Activated effector memory CD4-positive, alpha-beta T cell treated with anti-CD3 and anti-CD28 coated beads, Interleukin-2, amount 50 U/mL, for 16 hours (primary cell): ENCODE data around the gene INTS2.
"Not testable (repeated sequence)": the region's sequence is repeated elsewhere in the genome, so short reads cannot be mapped to it uniquely, and the experiment has no call there.

Experiments used
- DNase-seq: peaks from one replicate; pipeline ENCODE4 v3.0.0-alpha.2; 2020

INTS2 gene

GRCh38 chr17:61895391-61895790 lies 32.4 kb downstream of the INTS2 start:
- DNase-seq: no peak

- DNase-seq: not testable (repeated sequence)
Observed at GRCh38 chr17:61894310-61894709, 33.5 kb downstream of the INTS2 start.

DNA sequence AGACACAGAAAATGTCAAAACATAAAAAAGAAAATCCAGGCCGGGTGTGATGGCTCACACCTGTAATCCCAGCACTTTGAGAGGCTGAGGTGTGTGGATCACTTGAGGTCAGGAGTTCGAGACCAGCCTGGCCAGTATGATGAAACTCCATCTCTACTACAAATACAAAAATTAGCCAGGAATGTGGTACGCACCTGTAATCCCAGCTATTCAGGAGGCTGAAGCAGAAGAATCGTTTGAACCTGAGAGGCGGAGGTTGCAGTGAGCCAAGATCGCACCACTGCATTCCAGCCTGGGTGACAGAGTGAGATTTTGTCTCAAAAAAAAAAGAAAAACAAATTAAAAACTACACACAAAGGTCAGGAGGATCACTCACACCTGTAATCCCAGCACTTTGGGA lies 40.0 kb downstream of the INTS2 start:
- DNase-seq: not testable (repeated sequence)

DNA sequence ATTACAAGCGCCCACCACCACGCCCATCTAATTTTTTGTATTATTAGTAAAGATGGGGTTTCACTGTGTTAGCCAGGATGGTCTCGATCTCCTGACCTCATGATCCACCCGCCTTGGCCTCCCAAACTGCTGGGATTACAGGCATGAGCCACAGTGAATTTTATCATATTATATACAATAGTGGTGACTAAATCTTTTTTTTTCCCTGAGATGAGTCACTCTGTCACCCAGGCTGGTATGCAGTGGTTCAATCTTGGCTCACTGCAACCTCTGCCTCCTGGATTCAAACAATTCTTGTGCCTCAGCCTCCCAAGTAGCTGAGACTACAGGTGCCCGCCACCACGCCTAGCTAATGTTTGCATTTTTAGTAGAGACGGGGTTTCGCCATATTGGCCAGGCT lies 41.9 kb downstream of the INTS2 start:
- DNase-seq: not testable (repeated sequence)

- no peak for DNase-seq
Observed at GRCh38 chr17:61884864-61885263, 42.9 kb downstream of the INTS2 start.

- no peak for DNase-seq
Observed at GRCh38 chr17:61880589-61881102, 47.1 kb downstream of the INTS2 start.

GRCh38 chr17:61878984-61879612 lies 48.7 kb downstream of the INTS2 start:
- no peak for DNase-seq

DNA sequence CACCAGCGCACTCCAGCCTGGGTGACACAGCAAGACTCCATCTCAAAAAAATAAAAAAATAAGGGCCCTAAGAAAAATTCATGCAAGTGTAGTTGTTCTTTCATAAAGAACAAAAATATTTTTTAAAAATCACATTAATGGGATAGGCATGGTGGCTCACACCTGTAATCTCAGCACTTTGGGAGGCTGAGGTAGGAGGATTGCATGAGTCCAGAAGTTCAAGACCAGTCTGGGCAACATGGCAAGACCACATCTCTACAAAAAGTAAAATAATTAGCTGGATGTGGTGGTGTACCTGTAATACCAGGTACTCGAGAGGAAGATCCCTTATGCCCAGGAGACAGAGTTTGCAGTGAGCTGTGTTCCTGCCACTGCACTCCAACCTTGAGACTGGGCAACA lies 49.3 kb downstream of the INTS2 start:
- no peak for DNase-seq

GRCh38 chr17:61877837-61878236 lies 49.9 kb downstream of the INTS2 start:
- DNase-seq: no peak

DNA sequence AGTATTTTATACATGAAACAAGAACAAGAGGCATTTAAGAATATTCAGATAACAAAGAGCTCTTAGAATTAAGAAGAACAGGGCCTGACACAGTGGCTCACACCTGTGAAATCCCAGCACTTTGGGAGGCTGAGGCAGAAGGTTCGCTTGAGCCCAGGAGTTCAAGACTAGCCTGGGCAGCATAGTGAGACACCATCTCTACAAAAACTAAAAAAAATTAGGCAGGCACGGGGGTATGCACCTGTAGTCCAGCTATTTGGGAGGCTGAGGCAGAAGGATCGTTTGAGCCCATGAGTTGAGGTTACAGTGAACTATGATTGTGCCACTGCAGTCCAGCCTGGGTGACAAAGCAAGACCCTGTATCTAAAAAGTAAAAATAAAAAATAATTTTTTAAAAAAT lies 52.0 kb downstream of the INTS2 start:
- no peak for DNase-seq

GRCh38 chr17:61875285-61875684 lies 52.5 kb downstream of the INTS2 start:
- no peak for DNase-seq

DNA sequence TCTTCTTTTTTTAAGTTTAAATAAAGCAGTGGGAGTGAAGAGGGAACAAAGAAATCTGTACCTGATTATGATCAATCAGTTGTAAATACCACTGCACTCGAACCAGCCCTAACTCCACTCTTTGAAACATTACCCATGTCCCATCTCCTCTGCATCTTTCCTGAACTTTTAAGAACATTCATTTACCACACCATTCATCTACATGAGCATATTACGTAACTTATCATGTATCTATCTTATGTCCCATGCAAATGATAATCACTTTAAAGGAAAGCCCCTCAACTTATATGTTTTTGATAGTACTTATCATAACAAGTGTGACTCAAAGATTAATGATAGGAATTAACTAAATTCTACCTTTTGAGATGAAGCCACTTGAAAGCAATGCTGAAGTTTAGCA lies 53.7 kb downstream of the INTS2 start:
- no peak for DNase-seq

GRCh38 chr17:61872099-61872498 lies 55.7 kb downstream of the INTS2 start:
- no peak for DNase-seq

GRCh38 chr17:61869138-61869537 lies 58.6 kb downstream of the INTS2 start:
- no peak for DNase-seq

GRCh38 chr17:61868074-61868473 lies 59.7 kb downstream of the INTS2 start:
- DNase-seq: no peak

- DNase-seq: no peak
Observed at GRCh38 chr17:61867033-61867432, 60.7 kb downstream of the INTS2 start.

GRCh38 chr17:61863801-61864126 lies 64.0 kb downstream of the INTS2 start:
- no peak for DNase-seq

DNA sequence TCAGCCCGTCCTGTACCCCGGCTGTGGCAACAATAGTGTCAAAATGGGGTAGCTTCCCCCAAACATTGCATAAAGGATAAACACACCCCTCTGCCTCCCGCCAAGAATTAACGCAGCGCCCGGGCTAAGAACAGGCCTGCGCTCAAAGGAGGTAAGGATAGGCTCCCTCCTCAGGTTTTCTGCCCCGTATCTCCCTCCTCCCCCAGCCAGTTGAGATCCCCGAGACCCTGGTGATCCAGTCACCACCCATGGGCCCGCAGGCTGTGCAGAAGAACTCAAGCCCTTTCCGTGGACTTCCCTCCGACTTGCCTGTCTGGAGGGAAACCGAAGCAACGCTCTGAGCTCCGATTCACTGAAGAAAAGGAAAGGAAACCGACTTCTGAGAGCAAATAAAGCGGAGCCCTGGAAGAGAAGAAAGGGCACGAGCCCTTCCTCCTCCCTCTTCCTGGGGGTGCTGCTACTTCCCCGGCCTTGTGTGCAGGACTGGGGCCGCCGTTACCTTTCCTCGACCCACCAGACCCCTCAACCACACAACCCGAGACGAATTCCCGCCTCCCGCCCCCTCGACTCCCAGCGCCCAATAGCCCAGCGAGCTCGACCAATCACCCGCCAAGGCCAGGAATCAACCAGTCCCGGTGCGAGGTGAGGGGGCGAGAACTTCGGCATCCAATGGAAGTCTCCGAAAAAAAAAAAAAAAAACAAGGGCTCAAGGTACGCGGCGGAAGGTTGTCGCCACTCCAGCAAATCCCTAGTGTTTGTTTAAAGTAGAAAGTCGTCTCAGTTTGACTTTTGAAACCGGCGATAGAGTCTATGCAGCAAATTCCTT lies 64.6 kb downstream of the INTS2 start, which contains the start of gene BRIP1:
Gene BRIP1 (minus strand): TSS at position 554 of the 826 bp plus-strand sequence. CDS start 1,989 bp downstream, outside the sequence.
- peak; percentile 95 for DNase-seq

- no peak for DNase-seq
Observed at GRCh38 chr17:61862105-61862574, 65.6 kb downstream of the INTS2 start.

DNA sequence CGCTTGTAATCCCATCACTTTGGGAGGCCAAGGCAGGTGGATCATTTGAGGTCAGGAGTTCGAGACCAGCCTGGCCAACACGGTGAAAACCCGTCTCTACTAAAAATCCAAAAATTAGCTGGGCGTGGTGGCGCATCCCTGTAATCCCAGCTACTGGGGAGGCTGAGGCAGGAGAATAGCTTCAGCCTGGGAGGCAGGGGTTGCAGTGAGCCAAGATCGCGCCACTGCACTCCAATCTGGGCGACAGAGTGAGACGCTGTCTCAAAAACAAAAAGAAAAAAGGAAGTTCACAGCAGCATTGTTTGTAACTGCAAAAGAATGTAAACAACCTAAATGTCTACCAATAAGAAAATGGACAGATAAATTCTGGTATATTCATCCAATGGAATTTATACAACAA lies 67.4 kb downstream of the INTS2 start:
- not testable (repeated sequence) for DNase-seq

DNA sequence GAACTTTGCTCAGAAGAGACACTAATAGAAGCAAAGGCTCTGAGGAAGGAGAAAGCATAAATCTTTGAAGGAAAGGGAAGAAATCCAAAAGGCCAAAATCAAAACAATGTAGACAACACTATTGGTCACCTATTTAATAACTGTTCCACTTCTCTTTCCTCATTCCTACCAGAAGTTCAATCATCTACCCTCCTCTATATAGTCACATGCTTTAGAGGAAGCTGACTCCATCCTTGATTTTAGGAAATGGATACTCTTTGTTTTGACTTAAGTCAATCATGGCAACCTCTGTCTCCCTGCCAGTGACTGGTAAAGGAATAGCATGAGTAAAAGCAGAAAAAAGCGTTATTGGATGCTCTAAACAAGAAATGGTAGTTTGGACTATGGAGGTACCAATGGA lies 71.7 kb downstream of the INTS2 start:
- no peak for DNase-seq

DNA sequence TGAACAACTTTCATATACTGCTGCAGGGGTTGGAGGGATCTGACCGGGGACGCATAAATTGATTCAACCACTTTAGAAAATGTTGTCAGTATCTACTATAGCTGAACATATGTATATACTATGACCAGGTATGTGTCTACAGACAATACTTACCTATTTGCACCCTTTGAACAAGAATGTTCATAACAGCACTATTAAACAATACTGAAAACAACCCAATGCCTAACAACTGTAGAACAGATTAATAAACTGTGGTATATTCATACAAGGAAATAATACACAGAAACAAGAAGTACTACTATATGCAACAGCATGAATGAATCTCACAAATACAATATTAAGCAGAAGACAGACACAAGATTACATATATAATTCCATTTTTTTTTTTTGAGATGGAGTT lies 74.9 kb downstream of the INTS2 start:
- no peak for DNase-seq

DNA sequence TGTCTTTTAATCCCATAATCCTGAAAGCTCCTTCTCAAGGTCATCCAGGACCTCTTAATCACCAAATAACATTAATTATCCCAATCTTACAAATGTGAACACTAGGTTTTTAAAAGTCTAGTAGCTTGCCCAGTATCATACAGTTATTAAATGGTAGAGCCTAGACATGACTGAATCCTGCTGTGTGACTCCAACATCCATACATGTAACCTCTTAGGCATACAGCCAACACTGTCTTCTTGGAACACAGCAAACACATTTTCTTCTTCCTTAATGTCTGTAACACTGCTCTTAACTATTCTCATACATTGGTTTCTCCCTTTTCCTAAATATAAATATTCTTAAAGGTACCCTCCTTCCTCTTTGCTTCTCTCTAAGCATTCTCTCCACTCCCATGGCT lies 78.1 kb downstream of the INTS2 start:
- DNase-seq: no peak

GRCh38 chr17:61848896-61849295 lies 78.9 kb downstream of the INTS2 start:
- DNase-seq: no peak
